Measurements from ENCODE around the gene RALGAPA1.

The RALGAPA1 gene

DNA sequence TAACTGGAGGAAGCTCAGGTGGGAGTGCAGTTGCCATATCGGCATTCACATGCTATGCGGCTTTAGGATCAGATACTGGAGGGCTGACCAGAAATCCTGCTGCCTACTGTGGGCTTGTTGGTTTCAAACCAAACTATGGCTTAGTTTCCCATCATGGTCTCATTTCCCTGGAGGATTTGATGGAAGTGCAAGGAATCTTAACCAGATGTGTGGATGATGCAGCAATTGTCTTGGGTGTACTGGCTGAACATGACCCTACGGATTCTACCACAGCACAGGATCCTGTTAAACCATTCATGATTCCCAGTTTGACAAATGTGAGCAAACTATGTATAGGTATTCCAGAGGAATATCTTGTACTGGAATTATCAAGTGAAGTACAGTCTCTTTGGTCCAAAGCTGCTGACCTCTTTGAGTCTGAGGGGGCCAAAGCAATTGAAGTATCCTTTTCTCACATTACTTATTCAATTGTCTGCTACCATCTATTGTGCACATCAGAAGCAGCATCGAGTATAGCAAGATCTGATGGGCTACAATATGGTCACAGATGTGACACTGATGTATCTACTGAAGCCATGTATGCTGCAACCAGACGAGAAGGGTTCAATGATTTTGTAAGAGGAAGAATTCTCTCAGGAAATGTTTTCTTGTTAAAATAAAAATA is 42.9 kb downstream of the RALGAPA1 start:
- CTCF ChIA-PET = no interaction called here
- TF ChIP-seq HDGF (IDR thresholded peaks at IDR 0.05; ENCODE audit: borderline replicate concordance) (no peak), FOXK2 (IDR thresholded peaks at IDR 0.05) (no peak), SP1 (IDR thresholded peaks at IDR 0.05) (no peak), TARDBP (IDR thresholded peaks at IDR 0.05) (no peak), LEF1 (IDR thresholded peaks at IDR 0.05; ENCODE audit: borderline replicate concordance) (no peak), SUZ12 (IDR thresholded peaks at IDR 0.05) (no peak), FOXA1 (IDR thresholded peaks at IDR 0.05) (no peak), ELF4 (IDR thresholded peaks at IDR 0.05) (no peak), ZNF384 (IDR thresholded peaks at IDR 0.05) (no peak), NFRKB (IDR thresholded peaks at IDR 0.05) (no peak), CTBP1 (IDR thresholded peaks at IDR 0.05; ENCODE audit: borderline replicate concordance) (no peak), L3MBTL2 (conservative IDR thresholded peaks at IDR 0.05) (no peak), FOXM1 (IDR thresholded peaks at IDR 0.05; ENCODE audit: borderline replicate concordance) (no peak), ARNT (IDR thresholded peaks at IDR 0.05) (no peak), BHLHE40 (IDR thresholded peaks at IDR 0.05; ENCODE audit: borderline replicate concordance) (no peak)
- TF ChIP-seq, protein P1, sequence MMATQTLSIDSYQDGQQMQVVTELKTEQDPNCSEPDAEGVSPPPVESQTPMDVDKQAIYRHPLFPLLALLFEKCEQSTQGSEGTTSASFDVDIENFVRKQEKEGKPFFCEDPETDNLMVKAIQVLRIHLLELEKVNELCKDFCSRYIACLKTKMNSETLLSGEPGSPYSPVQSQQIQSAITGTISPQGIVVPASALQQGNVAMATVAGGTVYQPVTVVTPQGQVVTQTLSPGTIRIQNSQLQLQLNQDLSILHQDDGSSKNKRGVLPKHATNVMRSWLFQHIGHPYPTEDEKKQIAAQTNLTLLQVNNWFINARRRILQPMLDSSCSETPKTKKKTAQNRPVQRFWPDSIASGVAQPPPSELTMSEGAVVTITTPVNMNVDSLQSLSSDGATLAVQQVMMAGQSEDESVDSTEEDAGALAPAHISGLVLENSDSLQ (IDR thresholded peaks at IDR 0.05) = no peak
- POLR2A ChIA-PET = no interaction called here
- DNase-seq (ENCODE audit: extremely low spot score) = no peak

DNA sequence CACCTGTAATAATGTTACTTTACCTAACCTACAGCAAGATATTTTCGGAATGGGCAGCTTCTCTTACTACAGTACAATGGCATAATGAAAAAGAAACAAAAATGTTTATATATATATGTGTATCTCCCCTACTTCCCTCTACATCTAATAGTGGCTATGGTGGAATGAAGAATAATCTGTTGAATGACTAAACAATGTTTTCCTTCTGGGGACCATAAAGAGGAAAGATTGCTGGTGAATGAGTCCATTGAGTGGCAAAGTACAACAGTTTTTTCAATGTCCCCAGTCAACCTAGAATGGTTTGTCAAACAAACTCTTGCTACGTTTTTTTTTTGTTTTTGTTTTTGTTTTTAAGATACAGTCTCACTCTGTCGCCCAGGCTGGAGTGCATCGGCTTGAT is 47.2 kb downstream of the RALGAPA1 start:
- ChIA-PET CTCF (no interaction called here), POLR2A (no interaction called here)
- no peak for DNase-seq (ENCODE audit: extremely low spot score)
- TF ChIP-seq ZNF384 (IDR thresholded peaks at IDR 0.05) (no peak), BHLHE40 (IDR thresholded peaks at IDR 0.05; ENCODE audit: borderline replicate concordance) (no peak), HDGF (IDR thresholded peaks at IDR 0.05; ENCODE audit: borderline replicate concordance) (no peak), CTBP1 (IDR thresholded peaks at IDR 0.05; ENCODE audit: borderline replicate concordance) (no peak), FOXK2 (IDR thresholded peaks at IDR 0.05) (no peak), ELF4 (IDR thresholded peaks at IDR 0.05) (no peak), TARDBP (IDR thresholded peaks at IDR 0.05) (no peak), LEF1 (IDR thresholded peaks at IDR 0.05; ENCODE audit: borderline replicate concordance) (no peak), SP1 (IDR thresholded peaks at IDR 0.05) (no peak), FOXM1 (IDR thresholded peaks at IDR 0.05; ENCODE audit: borderline replicate concordance) (no peak), L3MBTL2 (conservative IDR thresholded peaks at IDR 0.05) (no peak), SUZ12 (IDR thresholded peaks at IDR 0.05) (no peak), FOXA1 (IDR thresholded peaks at IDR 0.05) (no peak), NFRKB (IDR thresholded peaks at IDR 0.05) (no peak)

DNA sequence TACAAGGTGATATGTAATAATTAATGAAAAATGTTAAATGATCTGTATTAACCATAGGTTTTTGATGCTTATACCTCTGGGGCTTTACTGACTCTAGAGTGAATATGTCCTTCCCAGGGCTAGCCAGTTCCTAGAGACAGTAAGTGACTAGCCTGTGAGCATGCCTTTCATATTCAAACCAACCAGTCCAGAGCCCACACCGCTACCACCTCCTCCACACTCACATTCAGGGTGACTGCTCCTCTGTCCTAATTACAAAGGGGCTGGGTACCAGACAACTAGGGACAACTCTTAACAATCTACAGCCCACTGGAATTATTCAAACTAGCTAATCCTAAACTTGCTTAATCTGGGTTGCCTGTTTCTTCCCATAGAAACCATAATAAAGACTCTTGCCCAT is 49.0 kb downstream of the RALGAPA1 start:
- no peak for DNase-seq (ENCODE audit: extremely low spot score)
- POLR2A ChIA-PET = no interaction called here
- CTCF ChIA-PET = no interaction called here
- TF ChIP-seq SUZ12 (IDR thresholded peaks at IDR 0.05) (no peak), ARNT (IDR thresholded peaks at IDR 0.05) (no peak), ELF4 (IDR thresholded peaks at IDR 0.05) (no peak), CTBP1 (IDR thresholded peaks at IDR 0.05; ENCODE audit: borderline replicate concordance) (no peak), HDGF (IDR thresholded peaks at IDR 0.05; ENCODE audit: borderline replicate concordance) (no peak), TARDBP (IDR thresholded peaks at IDR 0.05) (no peak), BHLHE40 (IDR thresholded peaks at IDR 0.05; ENCODE audit: borderline replicate concordance) (no peak), FOXK2 (IDR thresholded peaks at IDR 0.05) (no peak)

DNA sequence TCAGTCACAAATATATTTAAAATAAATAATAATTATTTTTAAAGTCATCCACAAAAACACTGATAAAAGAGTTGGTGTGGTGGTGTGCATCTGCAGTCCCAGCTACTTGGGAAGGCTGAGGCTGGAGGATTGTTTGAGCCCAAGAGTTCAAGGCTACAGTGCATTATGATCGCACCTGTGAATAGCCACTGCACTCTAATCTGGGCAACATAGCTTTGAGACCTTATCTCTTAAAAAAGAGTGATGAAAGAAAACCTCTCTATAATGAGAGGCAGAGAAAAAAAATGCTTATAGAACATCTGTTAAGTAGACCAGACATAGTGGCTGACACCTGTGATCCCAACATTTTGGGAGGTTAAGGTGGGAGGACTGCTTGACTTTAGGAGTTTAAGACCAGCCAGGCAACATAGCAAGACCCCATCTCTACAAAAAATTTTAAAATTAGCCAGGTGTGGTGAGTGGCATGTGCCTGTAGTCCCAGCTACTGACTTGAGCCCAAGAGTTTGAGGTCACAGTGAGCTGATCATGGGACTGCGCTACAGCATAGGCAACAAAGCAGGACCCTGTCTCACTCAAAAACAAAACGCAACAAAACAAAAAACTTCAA is 50.5 kb downstream of the RALGAPA1 start:
- TF ChIP-seq TARDBP (IDR thresholded peaks at IDR 0.05) = no peak
- no peak for TF ChIP-seq NFRKB (IDR thresholded peaks at IDR 0.05)
- TF ChIP-seq ARNT (IDR thresholded peaks at IDR 0.05) = no peak
- TF ChIP-seq L3MBTL2 (conservative IDR thresholded peaks at IDR 0.05) = no peak
- TF ChIP-seq BHLHE40 (IDR thresholded peaks at IDR 0.05; ENCODE audit: borderline replicate concordance) = no peak
- TF ChIP-seq FOXM1 (IDR thresholded peaks at IDR 0.05; ENCODE audit: borderline replicate concordance) = no peak
- no peak for TF ChIP-seq ZNF384 (IDR thresholded peaks at IDR 0.05)
- TF ChIP-seq ELF4 (IDR thresholded peaks at IDR 0.05) = no peak
- TF ChIP-seq LEF1 (IDR thresholded peaks at IDR 0.05; ENCODE audit: borderline replicate concordance) = no peak
- no peak for TF ChIP-seq FOXK2 (IDR thresholded peaks at IDR 0.05)
- TF ChIP-seq SUZ12 (IDR thresholded peaks at IDR 0.05) = no peak
- TF ChIP-seq FOXA1 (IDR thresholded peaks at IDR 0.05) = no peak
- TF ChIP-seq, protein P1 (IDR thresholded peaks at IDR 0.05) = no peak
- no peak for TF ChIP-seq HDGF (IDR thresholded peaks at IDR 0.05; ENCODE audit: borderline replicate concordance)
- no peak for TF ChIP-seq SP1 (IDR thresholded peaks at IDR 0.05)
- no peak for TF ChIP-seq CTBP1 (IDR thresholded peaks at IDR 0.05; ENCODE audit: borderline replicate concordance)
- DNase-seq (ENCODE audit: extremely low spot score) = no peak
- CTCF ChIA-PET = no interaction called here
- POLR2A ChIA-PET = no interaction called here

DNA sequence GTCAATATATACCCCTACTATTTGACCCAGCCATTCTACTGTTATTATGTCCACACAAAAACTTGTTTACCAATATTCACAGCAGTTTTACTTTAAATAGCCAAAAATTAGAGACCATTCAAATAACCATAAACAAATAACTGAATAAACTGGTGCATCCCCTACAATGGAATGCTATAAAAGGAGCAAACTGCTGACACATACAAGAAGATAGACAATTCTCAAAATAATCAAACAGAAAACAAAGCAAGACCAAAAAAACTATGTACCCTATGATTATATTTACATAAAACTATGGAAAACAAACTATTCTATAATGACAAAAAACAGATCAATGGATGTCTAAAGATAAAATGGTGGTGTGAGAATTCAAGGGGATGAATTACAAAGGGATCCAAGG is 54.4 kb downstream of the RALGAPA1 start:
- no peak for TF ChIP-seq CTBP1 (IDR thresholded peaks at IDR 0.05; ENCODE audit: borderline replicate concordance)
- CTCF ChIA-PET = no interaction called here
- DNase-seq (ENCODE audit: extremely low spot score) = no peak
- POLR2A ChIA-PET = no interaction called here

DNA sequence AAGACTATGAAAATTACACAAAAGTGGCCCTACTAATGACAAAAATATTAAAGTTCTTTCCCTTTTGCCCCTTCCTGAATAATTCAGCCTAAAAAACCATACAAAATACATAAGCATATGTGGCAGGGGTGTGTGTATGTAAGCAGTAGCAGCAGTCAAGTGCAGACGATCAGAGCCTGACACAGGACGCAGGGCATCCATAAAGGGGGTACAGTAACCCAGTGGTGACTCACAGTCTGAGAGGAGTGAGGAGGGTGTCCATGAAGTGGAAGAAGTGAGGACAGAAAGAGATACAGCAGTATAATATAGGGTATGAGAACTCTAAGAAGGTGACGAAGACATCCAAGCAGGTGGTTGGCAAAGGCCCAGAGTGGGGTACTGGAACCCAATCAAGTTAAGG is 56.7 kb downstream of the RALGAPA1 start:
- no peak for TF ChIP-seq TARDBP (IDR thresholded peaks at IDR 0.05)
- no peak for TF ChIP-seq HDGF (IDR thresholded peaks at IDR 0.05; ENCODE audit: borderline replicate concordance)
- TF ChIP-seq FOXM1 (IDR thresholded peaks at IDR 0.05; ENCODE audit: borderline replicate concordance) = no peak
- TF ChIP-seq FOXA1 (IDR thresholded peaks at IDR 0.05) = no peak
- TF ChIP-seq, protein P1 (IDR thresholded peaks at IDR 0.05) = no peak
- no peak for TF ChIP-seq NFRKB (IDR thresholded peaks at IDR 0.05)
- no peak for TF ChIP-seq BHLHE40 (IDR thresholded peaks at IDR 0.05; ENCODE audit: borderline replicate concordance)
- no peak for TF ChIP-seq FOXK2 (IDR thresholded peaks at IDR 0.05)
- no peak for TF ChIP-seq ELF4 (IDR thresholded peaks at IDR 0.05)
- DNase-seq (ENCODE audit: extremely low spot score) = no peak
- ChIA-PET POLR2A (no interaction called here), CTCF (no interaction called here)

All from HEK293T (cell line).